DND-41 (cell line): ENCODE measurements around the gene IL4R.

Experiments used
- CTCF ChIP-seq: IDR thresholded peaks from 2 replicates; pipeline ENCODE4 v1.5.1; 2012; ENCODE audit warnings: borderline replicate concordance, low read length, moderate library complexity, mild to moderate bottlenecking; ENCODE audit not compliant: poor library complexity, severe bottlenecking; ENCODE audit errors: extremely low read depth
- EZH2 ChIP-seq: IDR thresholded peaks from 3 replicates; pipeline ENCODE4 v1.6.1; 2012; ENCODE audit warnings: borderline replicate concordance, low read depth, mild to moderate bottlenecking, moderate library complexity, low read length, inconsistent platforms; ENCODE audit not compliant: severe bottlenecking

- TF ChIP-seq CTCF, result no peak
- no peak for TF ChIP-seq EZH2
These were observed 9.3 kb downstream of the IL4R start for GRCh38 chr16:27322858-27323780.
